ENCODE measurements around the gene MC1R.

DNA sequence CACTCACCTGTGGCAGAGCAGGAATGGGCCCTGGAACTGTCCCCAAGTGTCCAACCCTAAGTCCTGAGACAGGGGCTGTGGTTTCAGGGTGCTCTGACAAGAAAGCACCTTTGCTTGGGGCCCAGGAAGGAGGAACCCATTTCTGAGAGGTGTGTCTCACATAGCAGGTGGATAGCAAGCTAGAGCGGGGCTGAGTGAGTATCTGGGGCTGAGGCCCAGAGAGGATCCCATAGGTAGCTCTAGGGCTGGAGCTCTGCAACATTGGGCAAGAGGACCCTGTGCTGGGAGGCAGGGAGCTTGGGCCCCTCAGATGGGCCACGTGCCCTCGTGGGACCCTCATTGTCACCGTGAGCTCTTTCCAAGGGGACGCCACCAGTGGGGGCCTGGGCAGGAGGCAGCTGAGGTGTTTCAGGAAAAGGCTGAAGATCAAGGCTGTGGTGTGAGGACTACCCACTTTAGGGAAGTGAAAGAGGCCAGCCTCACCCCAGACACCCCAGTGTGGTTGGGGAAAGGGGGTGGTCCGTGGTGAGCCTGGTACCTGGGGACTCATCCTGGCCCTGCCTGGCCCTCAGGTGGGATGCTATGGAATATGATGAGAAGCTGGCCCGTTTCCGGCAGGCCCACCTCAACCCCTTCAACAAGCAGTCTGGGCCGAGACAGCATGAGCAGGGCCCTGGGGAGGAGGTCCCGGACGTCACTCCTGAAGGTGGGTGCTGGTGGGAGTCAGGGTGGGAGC, 35.2 kb downstream of the MC1R start:
- TF ChIP-seq, protein P1, sequence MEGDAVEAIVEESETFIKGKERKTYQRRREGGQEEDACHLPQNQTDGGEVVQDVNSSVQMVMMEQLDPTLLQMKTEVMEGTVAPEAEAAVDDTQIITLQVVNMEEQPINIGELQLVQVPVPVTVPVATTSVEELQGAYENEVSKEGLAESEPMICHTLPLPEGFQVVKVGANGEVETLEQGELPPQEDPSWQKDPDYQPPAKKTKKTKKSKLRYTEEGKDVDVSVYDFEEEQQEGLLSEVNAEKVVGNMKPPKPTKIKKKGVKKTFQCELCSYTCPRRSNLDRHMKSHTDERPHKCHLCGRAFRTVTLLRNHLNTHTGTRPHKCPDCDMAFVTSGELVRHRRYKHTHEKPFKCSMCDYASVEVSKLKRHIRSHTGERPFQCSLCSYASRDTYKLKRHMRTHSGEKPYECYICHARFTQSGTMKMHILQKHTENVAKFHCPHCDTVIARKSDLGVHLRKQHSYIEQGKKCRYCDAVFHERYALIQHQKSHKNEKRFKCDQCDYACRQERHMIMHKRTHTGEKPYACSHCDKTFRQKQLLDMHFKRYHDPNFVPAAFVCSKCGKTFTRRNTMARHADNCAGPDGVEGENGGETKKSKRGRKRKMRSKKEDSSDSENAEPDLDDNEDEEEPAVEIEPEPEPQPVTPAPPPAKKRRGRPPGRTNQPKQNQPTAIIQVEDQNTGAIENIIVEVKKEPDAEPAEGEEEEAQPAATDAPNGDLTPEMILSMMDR (conservative IDR thresholded peaks at IDR 0.05; ENCODE audit: low read depth in 2 of 2): no peak
- TF ChIP-seq, protein P2, sequence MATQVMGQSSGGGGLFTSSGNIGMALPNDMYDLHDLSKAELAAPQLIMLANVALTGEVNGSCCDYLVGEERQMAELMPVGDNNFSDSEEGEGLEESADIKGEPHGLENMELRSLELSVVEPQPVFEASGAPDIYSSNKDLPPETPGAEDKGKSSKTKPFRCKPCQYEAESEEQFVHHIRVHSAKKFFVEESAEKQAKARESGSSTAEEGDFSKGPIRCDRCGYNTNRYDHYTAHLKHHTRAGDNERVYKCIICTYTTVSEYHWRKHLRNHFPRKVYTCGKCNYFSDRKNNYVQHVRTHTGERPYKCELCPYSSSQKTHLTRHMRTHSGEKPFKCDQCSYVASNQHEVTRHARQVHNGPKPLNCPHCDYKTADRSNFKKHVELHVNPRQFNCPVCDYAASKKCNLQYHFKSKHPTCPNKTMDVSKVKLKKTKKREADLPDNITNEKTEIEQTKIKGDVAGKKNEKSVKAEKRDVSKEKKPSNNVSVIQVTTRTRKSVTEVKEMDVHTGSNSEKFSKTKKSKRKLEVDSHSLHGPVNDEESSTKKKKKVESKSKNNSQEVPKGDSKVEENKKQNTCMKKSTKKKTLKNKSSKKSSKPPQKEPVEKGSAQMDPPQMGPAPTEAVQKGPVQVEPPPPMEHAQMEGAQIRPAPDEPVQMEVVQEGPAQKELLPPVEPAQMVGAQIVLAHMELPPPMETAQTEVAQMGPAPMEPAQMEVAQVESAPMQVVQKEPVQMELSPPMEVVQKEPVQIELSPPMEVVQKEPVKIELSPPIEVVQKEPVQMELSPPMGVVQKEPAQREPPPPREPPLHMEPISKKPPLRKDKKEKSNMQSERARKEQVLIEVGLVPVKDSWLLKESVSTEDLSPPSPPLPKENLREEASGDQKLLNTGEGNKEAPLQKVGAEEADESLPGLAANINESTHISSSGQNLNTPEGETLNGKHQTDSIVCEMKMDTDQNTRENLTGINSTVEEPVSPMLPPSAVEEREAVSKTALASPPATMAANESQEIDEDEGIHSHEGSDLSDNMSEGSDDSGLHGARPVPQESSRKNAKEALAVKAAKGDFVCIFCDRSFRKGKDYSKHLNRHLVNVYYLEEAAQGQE (IDR thresholded peaks at IDR 0.05; ENCODE audit: unreplicated experiment): no peak
- TF ChIP-seq EZH2 (IDR thresholded peaks at IDR 0.05; ENCODE audit: low read depth, unreplicated experiment): no peak
- no peak for TF ChIP-seq POLR2AphosphoS5 (IDR thresholded peaks at IDR 0.05; ENCODE audit: low read depth)
- no peak for TF ChIP-seq ZNF331 (CRISPR knock-in tag; IDR thresholded peaks at IDR 0.05; ENCODE audit: low read depth)
- TF ChIP-seq EZH2phosphoT487 (IDR thresholded peaks at IDR 0.05; ENCODE audit: unreplicated experiment): no peak
- TF ChIP-seq NANOG (IDR thresholded peaks at IDR 0.05; ENCODE audit: borderline replicate concordance): no peak
- no peak for TF ChIP-seq CREB1 (CRISPR knock-in tag; IDR thresholded peaks at IDR 0.05; ENCODE audit: low read depth)
- TF ChIP-seq JUNB (IDR thresholded peaks at IDR 0.05; ENCODE audit: unreplicated experiment): no peak
- TF ChIP-seq, protein P3, sequence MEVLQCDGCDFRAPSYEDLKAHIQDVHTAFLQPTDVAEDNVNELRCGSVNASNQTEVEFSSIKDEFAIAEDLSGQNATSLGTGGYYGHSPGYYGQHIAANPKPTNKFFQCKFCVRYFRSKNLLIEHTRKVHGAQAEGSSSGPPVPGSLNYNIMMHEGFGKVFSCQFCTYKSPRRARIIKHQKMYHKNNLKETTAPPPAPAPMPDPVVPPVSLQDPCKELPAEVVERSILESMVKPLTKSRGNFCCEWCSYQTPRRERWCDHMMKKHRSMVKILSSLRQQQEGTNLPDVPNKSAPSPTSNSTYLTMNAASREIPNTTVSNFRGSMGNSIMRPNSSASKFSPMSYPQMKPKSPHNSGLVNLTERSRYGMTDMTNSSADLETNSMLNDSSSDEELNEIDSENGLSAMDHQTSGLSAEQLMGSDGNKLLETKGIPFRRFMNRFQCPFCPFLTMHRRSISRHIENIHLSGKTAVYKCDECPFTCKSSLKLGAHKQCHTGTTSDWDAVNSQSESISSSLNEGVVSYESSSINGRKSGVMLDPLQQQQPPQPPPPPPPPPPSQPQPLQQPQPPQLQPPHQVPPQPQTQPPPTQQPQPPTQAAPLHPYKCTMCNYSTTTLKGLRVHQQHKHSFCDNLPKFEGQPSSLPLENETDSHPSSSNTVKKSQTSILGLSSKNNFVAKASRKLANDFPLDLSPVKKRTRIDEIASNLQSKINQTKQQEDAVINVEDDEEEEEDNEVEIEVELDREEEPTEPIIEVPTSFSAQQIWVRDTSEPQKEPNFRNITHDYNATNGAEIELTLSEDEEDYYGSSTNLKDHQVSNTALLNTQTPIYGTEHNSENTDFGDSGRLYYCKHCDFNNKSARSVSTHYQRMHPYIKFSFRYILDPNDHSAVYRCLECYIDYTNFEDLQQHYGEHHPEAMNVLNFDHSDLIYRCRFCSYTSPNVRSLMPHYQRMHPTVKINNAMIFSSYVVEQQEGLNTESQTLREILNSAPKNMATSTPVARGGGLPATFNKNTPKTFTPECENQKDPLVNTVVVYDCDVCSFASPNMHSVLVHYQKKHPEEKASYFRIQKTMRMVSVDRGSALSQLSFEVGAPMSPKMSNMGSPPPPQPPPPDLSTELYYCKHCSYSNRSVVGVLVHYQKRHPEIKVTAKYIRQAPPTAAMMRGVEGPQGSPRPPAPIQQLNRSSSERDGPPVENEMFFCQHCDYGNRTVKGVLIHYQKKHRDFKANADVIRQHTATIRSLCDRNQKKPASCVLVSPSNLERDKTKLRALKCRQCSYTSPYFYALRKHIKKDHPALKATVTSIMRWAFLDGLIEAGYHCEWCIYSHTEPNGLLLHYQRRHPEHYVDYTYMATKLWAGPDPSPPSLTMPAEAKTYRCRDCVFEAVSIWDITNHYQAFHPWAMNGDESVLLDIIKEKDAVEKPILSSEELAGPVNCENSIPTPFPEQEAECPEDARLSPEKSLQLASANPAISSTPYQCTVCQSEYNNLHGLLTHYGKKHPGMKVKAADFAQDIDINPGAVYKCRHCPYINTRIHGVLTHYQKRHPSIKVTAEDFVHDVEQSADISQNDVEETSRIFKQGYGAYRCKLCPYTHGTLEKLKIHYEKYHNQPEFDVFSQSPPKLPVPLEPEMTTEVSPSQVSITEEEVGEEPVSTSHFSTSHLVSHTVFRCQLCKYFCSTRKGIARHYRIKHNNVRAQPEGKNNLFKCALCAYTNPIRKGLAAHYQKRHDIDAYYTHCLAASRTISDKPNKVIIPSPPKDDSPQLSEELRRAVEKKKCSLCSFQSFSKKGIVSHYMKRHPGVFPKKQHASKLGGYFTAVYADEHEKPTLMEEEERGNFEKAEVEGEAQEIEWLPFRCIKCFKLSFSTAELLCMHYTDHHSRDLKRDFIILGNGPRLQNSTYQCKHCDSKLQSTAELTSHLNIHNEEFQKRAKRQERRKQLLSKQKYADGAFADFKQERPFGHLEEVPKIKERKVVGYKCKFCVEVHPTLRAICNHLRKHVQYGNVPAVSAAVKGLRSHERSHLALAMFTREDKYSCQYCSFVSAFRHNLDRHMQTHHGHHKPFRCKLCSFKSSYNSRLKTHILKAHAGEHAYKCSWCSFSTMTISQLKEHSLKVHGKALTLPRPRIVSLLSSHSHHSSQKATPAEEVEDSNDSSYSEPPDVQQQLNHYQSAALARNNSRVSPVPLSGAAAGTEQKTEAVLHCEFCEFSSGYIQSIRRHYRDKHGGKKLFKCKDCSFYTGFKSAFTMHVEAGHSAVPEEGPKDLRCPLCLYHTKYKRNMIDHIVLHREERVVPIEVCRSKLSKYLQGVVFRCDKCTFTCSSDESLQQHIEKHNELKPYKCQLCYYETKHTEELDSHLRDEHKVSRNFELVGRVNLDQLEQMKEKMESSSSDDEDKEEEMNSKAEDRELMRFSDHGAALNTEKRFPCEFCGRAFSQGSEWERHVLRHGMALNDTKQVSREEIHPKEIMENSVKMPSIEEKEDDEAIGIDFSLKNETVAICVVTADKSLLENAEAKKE (CRISPR knock-in tag; IDR thresholded peaks at IDR 0.05): no peak
- no peak for TF ChIP-seq STAT1 (IDR thresholded peaks at IDR 0.05; ENCODE audit: unreplicated experiment)
- no peak for TF ChIP-seq ZNF114 (CRISPR knock-in tag; IDR thresholded peaks at IDR 0.05)

All from GM23338 (cell line).